Liver (tissue), 9 donors: ENCODE results near the gene GLB1L3. TPM values are rescaled to one million over a fixed set of nuclear protein-coding genes. Genes with fewer than 3 reads are reported as not detected.

Source experiments
- DNase-seq: peaks from one replicate; pipeline ENCODE4 v3.0.0-alpha.2; 2017; ENCODE audit warnings: low spot score
- H3K27ac ChIP-seq, 2 donors: one replicate each; pipeline ENCODE4 v1.7.0; 2013; ENCODE audit warnings: inconsistent platforms in 2 of 2, low read length in 2 of 2, control low read depth in 1 of 2, low read depth in 1 of 2, mild to moderate bottlenecking in 1 of 2
- H3K27me3 ChIP-seq, 4 donors: one replicate each; pipeline versions ENCODE4 v1.6.1 to v1.7.0; 2013; ENCODE audit warnings: low read length in 3 of 4, inconsistent platforms in 1 of 4, mild to moderate bottlenecking in 1 of 4, moderate library complexity in 1 of 4; ENCODE audit not compliant: control insufficient read depth in 4 of 4, insufficient read depth in 4 of 4
- H3K36me3 ChIP-seq, 4 donors: one replicate each; pipeline versions ENCODE4 v1.6.1 to v1.7.0; 2013; ENCODE audit warnings: low read length in 3 of 4, mild to moderate bottlenecking in 3 of 4, low read depth in 1 of 4, moderate library complexity in 1 of 4; ENCODE audit not compliant: control insufficient read depth in 4 of 4, insufficient read depth in 3 of 4
- H3K4me1 ChIP-seq, 4 donors: one replicate each; pipeline versions ENCODE4 v1.6.1 to v1.7.0; 2013; ENCODE audit warnings: low read length in 3 of 4, mild to moderate bottlenecking in 3 of 4, moderate library complexity in 1 of 4; ENCODE audit not compliant: control insufficient read depth in 4 of 4, insufficient read depth in 4 of 4
- H3K4me3 ChIP-seq, 3 donors: one replicate each; pipeline versions ENCODE4 v1.6.1 to v1.7.0; 2013; ENCODE audit warnings: low read length in 3 of 3, control low read depth in 1 of 3, low read depth in 1 of 3, mild to moderate bottlenecking in 1 of 3
- H3K9ac ChIP-seq, 2 donors: one replicate each; pipeline ENCODE4 v1.7.0; 2013; ENCODE audit warnings: low read length in 2 of 2, mild to moderate bottlenecking in 2 of 2, moderate library complexity in 2 of 2, control low read depth in 1 of 2, low read depth in 1 of 2
- H3K9me3 ChIP-seq, 4 donors: one replicate each; pipeline versions ENCODE4 v1.6.1 to v1.7.0; 2013; ENCODE audit warnings: low read length in 3 of 4; ENCODE audit not compliant: control insufficient read depth in 4 of 4
- FOXA1 ChIP-seq: IDR thresholded peaks from 2 replicates; pipeline ENCODE4 v1.6.1; 2016; ENCODE audit warnings: antibody characterized with exemption
- FOXA2 ChIP-seq: IDR thresholded peaks from 2 replicates; pipeline ENCODE4 v1.6.1; 2016; ENCODE audit warnings: antibody characterized with exemption
- GABPA ChIP-seq, 2 donors: IDR thresholded peaks in 1 of 2; conservative IDR thresholded peaks in 1 of 2; 2 replicates each; pipeline ENCODE4 v1.6.1; 2016; ENCODE audit warnings: antibody characterized with exemption in 2 of 2, mild to moderate bottlenecking in 1 of 2, moderate library complexity in 1 of 2
- HNF4A ChIP-seq, 2 donors: conservative IDR thresholded peaks; 2 replicates each; pipeline ENCODE4 v1.6.1; 2016; ENCODE audit warnings: antibody characterized with exemption in 2 of 2, mild to moderate bottlenecking in 2 of 2
- JUND ChIP-seq, 2 donors: IDR thresholded peaks; 2 replicates each; pipeline ENCODE4 v1.6.1; 2016; ENCODE audit warnings: antibody characterized with exemption in 2 of 2
- NR2F2 ChIP-seq: IDR thresholded peaks from 2 replicates; pipeline ENCODE4 v1.6.1; 2016; ENCODE audit warnings: antibody characterized with exemption
- RXRA ChIP-seq, 2 donors: IDR thresholded peaks; 2 replicates each; pipeline ENCODE4 v1.6.1; 2017 to 2018; ENCODE audit warnings: antibody characterized with exemption in 2 of 2, mild to moderate bottlenecking in 1 of 2
- SP1 ChIP-seq: IDR thresholded peaks from 2 replicates; pipeline ENCODE4 v1.6.1; 2018; ENCODE audit warnings: antibody characterized with exemption, mild to moderate bottlenecking
- TAF1 ChIP-seq: conservative IDR thresholded peaks from 2 replicates; pipeline ENCODE4 v1.6.1; 2016; ENCODE audit warnings: antibody characterized with exemption, mild to moderate bottlenecking
- YY1 ChIP-seq: IDR thresholded peaks from 2 replicates; pipeline ENCODE4 v1.6.1; 2016; ENCODE audit warnings: antibody characterized with exemption, mild to moderate bottlenecking
- WGBS: extraction: QIAGEN DNeasy Blood & Tissue Kit; methylation state at CpG from one replicate; pipeline ENCODE4 v1.1.7; 2013; 5-methylcytosine and 5-hydroxymethylcytosine counted together
- polyA plus RNA-seq, 2 donors: library from polyadenylated mRNA; stranded (reverse) in 1 of 2; unstranded in 1 of 2; fragments of 200-250 nt in 1 of 2; fragments of >200 nt in 1 of 2; fragmentation: Nextera tagmentation in 1 of 2; extraction: Ambion mirVana in 1 of 2; gene quantifications; one replicate each; pipeline versions ENCODE4 v1.2.1 to v1.2.3, GENCODE V29; 2013 to 2015
- total RNA-seq, 2 donors: library from RNA; depleted of rRNA; stranded (reverse); fragments of >200 nt; gene quantifications; one replicate each; pipeline ENCODE4 v1.2.3, GENCODE V29; 2014
- TF ChIP-seq, protein P1 (sequence below): IDR thresholded peaks from 2 replicates; pipeline ENCODE4 v1.6.1; 2016; ENCODE audit warnings: antibody characterized with exemption
- TF ChIP-seq, protein P2 (sequence below): IDR thresholded peaks from 2 replicates; pipeline ENCODE4 v1.6.1; 2016; ENCODE audit warnings: antibody characterized with exemption
- TF ChIP-seq, protein P3 (sequence below): IDR thresholded peaks from 2 replicates; pipeline ENCODE4 v1.6.1; 2016; ENCODE audit warnings: antibody characterized with exemption, mild to moderate bottlenecking
- donor health status: healthy.
- donor health status: healthy.
- donor health status: healthy.
- donor health status: healthy.
- donor health status: healthy.

Gene GLB1L3
- total and polyA plus RNA-seq, 4 donors = 0.08 TPM; not detected in 3

DNA sequence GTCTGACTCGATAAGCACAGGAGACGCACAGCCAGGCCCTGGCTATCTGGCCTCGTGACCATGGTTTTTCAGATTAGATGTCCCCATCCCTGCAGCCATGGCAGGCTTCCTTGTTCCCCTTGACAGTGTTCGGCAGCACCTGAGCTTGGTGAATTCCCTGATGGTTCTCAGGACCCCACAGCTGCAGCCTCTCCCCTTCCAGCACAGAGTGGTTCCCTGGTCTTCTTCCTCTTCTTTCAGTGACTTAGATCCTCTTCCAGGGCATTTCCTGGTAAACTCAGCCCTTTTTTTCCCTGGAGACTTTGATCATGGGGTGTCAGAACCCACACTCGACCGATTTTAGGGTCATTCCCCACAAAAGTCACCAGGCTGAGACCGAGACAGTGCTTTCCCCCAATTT is 14.5 kb downstream of the GLB1L3 start:
- Histone ChIP-seq H3K36me3 (no peaks in the 10 kb centered on the region), H3K9ac (no peak overlapping the region), H3K4me1 (no peaks in the 10 kb centered on the region), H3K27ac (no peak overlapping the region), H3K4me3 (no peak overlapping the region), H3K9me3 (no peaks in the 10 kb centered on the region), H3K27me3 (peaks cover 0 to 4% (median 0%) of the 10 kb centered on the region in 4 donors)
- DNase-seq = no peak
- no peak for TF ChIP-seq HNF4A (conservative IDR thresholded peaks at IDR 0.05)
- WGBS = 88% methylated on average over 7 of the region's 7 CpGs

DNA sequence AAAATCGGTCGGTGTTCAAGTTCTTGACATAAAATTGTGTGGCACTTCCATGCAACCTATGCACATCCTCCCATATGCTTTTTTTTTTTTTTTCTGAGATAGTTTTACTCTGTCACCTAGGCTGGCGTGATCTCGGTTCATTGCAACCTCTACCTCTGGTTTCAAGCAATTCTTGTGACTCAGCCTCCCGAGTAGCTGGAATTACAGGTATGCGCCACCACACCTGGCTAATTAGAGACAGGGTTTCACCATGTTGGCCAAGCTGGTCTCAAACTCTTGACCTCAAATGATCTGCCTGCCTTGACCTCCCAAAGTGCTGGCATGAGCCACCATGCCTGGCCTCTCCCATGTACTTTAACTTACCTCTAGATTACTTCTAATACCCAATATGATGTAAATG is 15.0 kb downstream of the GLB1L3 start:
- Histone ChIP-seq H3K36me3 (no peaks in the 10 kb centered on the region), H3K4me1 (no peaks in the 10 kb centered on the region), H3K9me3 (no peaks in the 10 kb centered on the region), H3K4me3 (no peak overlapping the region), H3K27me3 (peaks cover 0 to 4% (median 0%) of the 10 kb centered on the region in 4 donors), H3K9ac (no peak overlapping the region), H3K27ac (no peak overlapping the region)
- 93% methylated on average over 6 of the region's 6 CpGs for WGBS
- DNase-seq = no peak
- TF ChIP-seq, protein P1, sequence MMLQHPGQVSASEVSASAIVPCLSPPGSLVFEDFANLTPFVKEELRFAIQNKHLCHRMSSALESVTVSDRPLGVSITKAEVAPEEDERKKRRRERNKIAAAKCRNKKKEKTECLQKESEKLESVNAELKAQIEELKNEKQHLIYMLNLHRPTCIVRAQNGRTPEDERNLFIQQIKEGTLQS = no peak
- TF ChIP-seq, protein P2, sequence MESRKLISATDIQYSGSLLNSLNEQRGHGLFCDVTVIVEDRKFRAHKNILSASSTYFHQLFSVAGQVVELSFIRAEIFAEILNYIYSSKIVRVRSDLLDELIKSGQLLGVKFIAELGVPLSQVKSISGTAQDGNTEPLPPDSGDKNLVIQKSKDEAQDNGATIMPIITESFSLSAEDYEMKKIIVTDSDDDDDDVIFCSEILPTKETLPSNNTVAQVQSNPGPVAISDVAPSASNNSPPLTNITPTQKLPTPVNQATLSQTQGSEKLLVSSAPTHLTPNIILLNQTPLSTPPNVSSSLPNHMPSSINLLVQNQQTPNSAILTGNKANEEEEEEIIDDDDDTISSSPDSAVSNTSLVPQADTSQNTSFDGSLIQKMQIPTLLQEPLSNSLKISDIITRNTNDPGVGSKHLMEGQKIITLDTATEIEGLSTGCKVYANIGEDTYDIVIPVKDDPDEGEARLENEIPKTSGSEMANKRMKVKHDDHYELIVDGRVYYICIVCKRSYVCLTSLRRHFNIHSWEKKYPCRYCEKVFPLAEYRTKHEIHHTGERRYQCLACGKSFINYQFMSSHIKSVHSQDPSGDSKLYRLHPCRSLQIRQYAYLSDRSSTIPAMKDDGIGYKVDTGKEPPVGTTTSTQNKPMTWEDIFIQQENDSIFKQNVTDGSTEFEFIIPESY = no peak
- no peak for TF ChIP-seq FOXA1

DNA sequence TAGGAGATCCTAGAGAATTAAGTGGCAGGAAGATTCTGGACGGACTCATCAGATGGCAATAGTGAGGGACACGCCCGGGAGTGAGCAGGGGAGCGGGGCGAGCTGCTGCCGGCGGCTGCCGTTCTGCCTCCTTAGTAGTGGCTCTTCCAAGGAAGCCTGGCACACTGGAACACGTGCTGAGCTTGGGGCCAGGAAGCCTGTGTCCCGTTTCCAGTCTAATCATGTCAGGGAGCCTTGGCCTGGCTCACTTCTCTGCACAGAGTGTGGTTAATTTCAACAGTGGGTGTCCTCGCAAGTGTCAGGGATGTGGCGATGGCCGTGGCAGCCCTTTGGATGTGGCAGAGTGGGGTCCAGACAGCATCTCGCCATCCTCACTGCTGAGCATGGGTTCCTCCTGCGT is 16.5 kb downstream of the GLB1L3 start:
- Histone ChIP-seq H3K4me3 (no peak overlapping the region), H3K36me3 (no peaks in the 10 kb centered on the region), H3K27me3 (peaks cover 0 to 4% (median 0%) of the 10 kb centered on the region in 4 donors), H3K27ac (no peak overlapping the region), H3K4me1 (no peaks in the 10 kb centered on the region), H3K9me3 (no peaks in the 10 kb centered on the region), H3K9ac (no peak overlapping the region)
- TF ChIP-seq JUND (IDR thresholded peaks at IDR 0.05) (no peak), YY1 (no peak), SP1 (no peak), GABPA (IDR thresholded peaks at IDR 0.05 in 1 of 2, conservative IDR thresholded peaks at IDR 0.05 in 1 of 2) (no peak), TAF1 (no peak), NR2F2 (no peak)
- DNase-seq = no peak
- WGBS = 86% methylated on average over 15 of the region's 15 CpGs

DNA sequence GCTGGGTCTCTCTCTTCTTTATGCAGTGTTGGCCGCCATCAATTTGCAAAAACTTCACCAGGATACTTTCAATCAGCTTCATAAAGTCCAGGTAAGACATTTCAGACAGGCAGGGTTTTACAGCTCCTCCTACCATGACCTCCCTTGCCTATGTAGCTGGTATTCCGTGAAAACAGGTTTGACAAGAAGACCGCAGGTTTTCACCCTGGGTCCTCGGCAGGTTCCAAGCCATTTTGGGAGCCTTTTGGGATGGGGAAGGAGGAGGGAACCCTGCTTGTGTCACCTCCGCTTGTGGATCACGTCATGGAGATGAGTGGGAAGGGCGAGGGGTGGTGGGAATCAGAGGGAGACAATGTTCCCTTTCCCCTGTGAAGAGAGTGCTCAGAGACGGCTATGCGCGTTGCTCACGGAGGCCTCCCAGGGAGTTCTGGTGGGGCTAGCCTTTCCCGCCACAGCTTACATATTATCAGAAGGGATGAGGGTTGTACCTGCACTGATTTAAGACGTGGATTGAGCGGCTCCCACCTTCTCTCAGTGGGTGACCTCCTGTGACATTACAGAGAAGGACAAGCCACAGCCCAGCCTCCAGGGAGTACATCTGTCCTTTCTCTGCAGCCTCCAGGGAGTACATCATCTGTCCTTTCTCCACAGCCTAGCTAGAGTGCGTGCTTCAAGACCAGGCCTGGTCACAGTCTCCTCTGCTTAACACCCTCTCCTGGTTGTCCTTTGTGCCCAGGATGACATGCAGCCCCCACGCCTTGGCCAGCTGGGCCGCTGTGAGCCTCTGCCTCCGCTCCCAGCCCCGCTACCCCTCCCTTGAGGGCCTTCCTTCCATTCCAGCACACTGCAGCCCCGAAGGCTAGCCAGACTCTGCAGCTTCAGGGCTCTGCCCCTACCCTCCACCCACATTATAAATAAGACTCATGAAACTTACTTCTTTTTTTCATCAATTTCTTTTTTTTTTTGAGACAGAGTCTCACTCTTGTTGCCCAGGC is 17.2 kb downstream of the GLB1L3 start:
- Histone ChIP-seq H3K4me1 (no peaks in the 10 kb centered on the region), H3K27me3 (peaks cover 0 to 4% (median 0%) of the 10 kb centered on the region in 4 donors), H3K4me3 (no peak overlapping the region), H3K27ac (no peak overlapping the region), H3K36me3 (no peaks in the 10 kb centered on the region), H3K9me3 (no peaks in the 10 kb centered on the region), H3K9ac (no peak overlapping the region)
- no peak for DNase-seq
- 79% methylated on average over 20 of the region's 20 CpGs for WGBS
- no peak for TF ChIP-seq JUND (IDR thresholded peaks at IDR 0.05)
- TF ChIP-seq GABPA (IDR thresholded peaks at IDR 0.05 in 1 of 2, conservative IDR thresholded peaks at IDR 0.05 in 1 of 2) = no peak
- TF ChIP-seq FOXA2 = no peak
- TF ChIP-seq, protein P2 = no peak
- TF ChIP-seq SP1 = no peak
- TF ChIP-seq NR2F2 = no peak
- TF ChIP-seq, protein P3, sequence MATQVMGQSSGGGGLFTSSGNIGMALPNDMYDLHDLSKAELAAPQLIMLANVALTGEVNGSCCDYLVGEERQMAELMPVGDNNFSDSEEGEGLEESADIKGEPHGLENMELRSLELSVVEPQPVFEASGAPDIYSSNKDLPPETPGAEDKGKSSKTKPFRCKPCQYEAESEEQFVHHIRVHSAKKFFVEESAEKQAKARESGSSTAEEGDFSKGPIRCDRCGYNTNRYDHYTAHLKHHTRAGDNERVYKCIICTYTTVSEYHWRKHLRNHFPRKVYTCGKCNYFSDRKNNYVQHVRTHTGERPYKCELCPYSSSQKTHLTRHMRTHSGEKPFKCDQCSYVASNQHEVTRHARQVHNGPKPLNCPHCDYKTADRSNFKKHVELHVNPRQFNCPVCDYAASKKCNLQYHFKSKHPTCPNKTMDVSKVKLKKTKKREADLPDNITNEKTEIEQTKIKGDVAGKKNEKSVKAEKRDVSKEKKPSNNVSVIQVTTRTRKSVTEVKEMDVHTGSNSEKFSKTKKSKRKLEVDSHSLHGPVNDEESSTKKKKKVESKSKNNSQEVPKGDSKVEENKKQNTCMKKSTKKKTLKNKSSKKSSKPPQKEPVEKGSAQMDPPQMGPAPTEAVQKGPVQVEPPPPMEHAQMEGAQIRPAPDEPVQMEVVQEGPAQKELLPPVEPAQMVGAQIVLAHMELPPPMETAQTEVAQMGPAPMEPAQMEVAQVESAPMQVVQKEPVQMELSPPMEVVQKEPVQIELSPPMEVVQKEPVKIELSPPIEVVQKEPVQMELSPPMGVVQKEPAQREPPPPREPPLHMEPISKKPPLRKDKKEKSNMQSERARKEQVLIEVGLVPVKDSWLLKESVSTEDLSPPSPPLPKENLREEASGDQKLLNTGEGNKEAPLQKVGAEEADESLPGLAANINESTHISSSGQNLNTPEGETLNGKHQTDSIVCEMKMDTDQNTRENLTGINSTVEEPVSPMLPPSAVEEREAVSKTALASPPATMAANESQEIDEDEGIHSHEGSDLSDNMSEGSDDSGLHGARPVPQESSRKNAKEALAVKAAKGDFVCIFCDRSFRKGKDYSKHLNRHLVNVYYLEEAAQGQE = no peak
- TF ChIP-seq, protein P1 = no peak
- TF ChIP-seq RXRA (IDR thresholded peaks at IDR 0.05) = no peak
